Heart right ventricle (tissue), 16 donors: ENCODE measurements around the gene HKDC1. TPM values are rescaled to one million over a fixed set of nuclear protein-coding genes. Genes with fewer than 3 reads are reported as not detected.

Experiments
- ATAC-seq, 8 donors: fragments of 200-7000 bp; cut with Tn5 transposase; one replicate each; pipeline ENCODE4 v1.9.1; 2020; ENCODE audit warnings: mild to moderate bottlenecking in 8 of 8, moderate library complexity in 8 of 8, moderate number of reproducible peaks in 1 of 8
- DNase-seq, 2 donors: peaks; one replicate each; pipeline ENCODE4 v3.0.0-alpha.2; 2020
- H3K27ac ChIP-seq, 10 donors: fragments of 200-600 bp; sonication (generic) in 2 of 10; one replicate each; pipeline versions ENCODE4 v1.5.0 to v1.8.0; 2020 to 2022; ENCODE audit warnings: mild to moderate bottlenecking in 3 of 10
- H3K27me3 ChIP-seq, 7 donors: fragments of 200-600 bp; one replicate each; pipeline ENCODE4 v1.8.0; 2021 to 2022; ENCODE audit warnings: mild to moderate bottlenecking in 2 of 7
- H3K36me3 ChIP-seq, 9 donors: fragments of 200-600 bp; sonication (generic) in 1 of 9; one replicate each; pipeline versions ENCODE4 v1.5.0 to v1.8.0; 2020 to 2022; ENCODE audit warnings: mild to moderate bottlenecking in 2 of 9
- H3K4me1 ChIP-seq, 9 donors: fragments of 200-600 bp; sonication (generic) in 1 of 9; one replicate each; pipeline versions ENCODE4 v1.5.0 to v1.8.0; 2020 to 2022; ENCODE audit warnings: mild to moderate bottlenecking in 4 of 9
- H3K4me3 ChIP-seq, 10 donors: fragments of 200-600 bp; sonication (generic) in 2 of 10; one replicate each; pipeline versions ENCODE4 v1.5.0 to v1.8.0; 2020 to 2022; ENCODE audit warnings: mild to moderate bottlenecking in 7 of 10, moderate library complexity in 2 of 10
- H3K9me3 ChIP-seq, 11 donors: fragments of 200-600 bp in 10 of 11; sonication (generic) in 2 of 11; one replicate each; pipeline versions ENCODE4 v1.5.0 to v1.8.0; 2013 to 2022; ENCODE audit warnings: mild to moderate bottlenecking in 2 of 11, control low read depth in 1 of 11, moderate library complexity in 1 of 11
- CTCF ChIP-seq, 9 donors: fragments of 200-600 bp; sonication (generic) in 2 of 9; IDR thresholded peaks; one replicate each; pipeline versions ENCODE4 v1.5.0 to v1.8.0; 2021 to 2022; ENCODE audit warnings: antibody characterized with exemption in 9 of 9, mild to moderate bottlenecking in 5 of 9, moderate library complexity in 1 of 9
- WGBS, 2 donors: extraction: QIAGEN DNeasy Blood & Tissue Kit; methylation state at CpG; one replicate each; pipeline ENCODE4 v1.1.7; 2013; ENCODE audit warnings: inconsistent platforms in 1 of 2; 5-methylcytosine and 5-hydroxymethylcytosine counted together
- intact Hi-C, 10 donors: fragments of 100-400 bp; cut with DNase I; formaldehyde crosslinking; loops; one replicate each; pipeline versions ENCODE4 v1.11.1 to v1.14.2; 2022
- polyA plus RNA-seq, 2 donors: library from polyadenylated mRNA; stranded (reverse); fragments of 200-250 nt; gene quantifications; one replicate each; pipeline ENCODE4 v1.2.3, GENCODE V29; 2013
- total RNA-seq, 10 donors: library from RNA; stranded (reverse); fragmentation: NEBNext Ultra II Directional in 3 of 10; extraction: Animal tissue kit (Norgen Biotek cat#: 25700) in 3 of 10; gene quantifications; one replicate each; pipeline versions ENCODE4 v1.2.1 to v1.2.4, GENCODE V29; 2021 to 2023
- donor health status: Arrhythmogenic right ventricular cardiomyopathy.
- donor health status: ischemic (EF 13 %, LVEDD 7.1; RV severe dilation, severe dysfunction).
- donor health status: healthy with polysubstance abuse.
- donor health status: DM: no; HTN: yes; CAD: no.
- donor health status: DM: no; HTN: no; CAD: no.
- donor health status: ischemic (EF 25% LVEDD 6.9; RV normal size, moderate dysfunction).
- donor health status: ischemic (EF 25% LVEDD 5.7; RV mildly dilated, moderate dysfunction).
- donor health status: healthy.
- donor health status: DM: yes; HTN: yes; CAD: no.
- donor health status: Ischemic cardiomyopathy.
- donor health status: ischemic (EF 35%, LVEDD 5.7; RV mildly dilated, moderate dysfunction).
- donor health status: nonischemic (EF 11% LVEDD 7.7; RV severe dilation, severe dysfunction).
- donor health status: DM: yes; HTN: yes; CAD: no.
- donor health status: PGD.
- donor health status: ischemic (EF 29% LVEDD 5.4; RV normal size, mild dysfunction).
- donor health status: nonischemic (EF 23%, LVEDD 6.1; RV moderate dilation, normal function).

HKDC1 gene
- total and polyA plus RNA-seq, 12 donors, result 0.03 to 0.07 TPM; not detected in 10

- Histone ChIP-seq H3K36me3 (no peaks in the 10 kb centered on the region), H3K9me3 (no peaks in the 10 kb centered on the region), H3K27ac (no peak overlapping the region), H3K27me3 (no peaks in the 10 kb centered on the region), H3K4me3 (no peak overlapping the region), H3K4me1 (peaks cover 0 to 19% (median 4%) of the 10 kb centered on the region in 9 donors)
- 84 to 87% methylated on average over 7 of the region's 7 CpGs for WGBS, 2 donors
- no peak for ATAC-seq
- intact Hi-C loops, result loop anchor here in 1 of 10 donors (10.0 kb wide), 1 partner anchor 393 kb away; the partner anchor contains the start of gene FAM241B
- no peak for DNase-seq
- TF ChIP-seq CTCF (IDR thresholded peaks at IDR 0.05), result no peak
Observed at GRCh38 chr10:69241575-69241974, 21.4 kb downstream of the HKDC1 start.

- H3K9me3 ChIP-seq, result no peaks in the 10 kb centered on the region
- no peak overlapping the region for H3K27ac ChIP-seq
- ATAC-seq, result no peak
- no peaks in the 10 kb centered on the region for H3K36me3 ChIP-seq
- H3K4me3 ChIP-seq, result no peak overlapping the region
- intact Hi-C loops, result loop anchor here in 2 of 10 donors (1.0 to 10.0 kb wide), 3 partner anchors 16 to 393 kb away; partner anchors contain the start of gene FAM241B (in 1 of the 2)
- no peak for TF ChIP-seq CTCF (IDR thresholded peaks at IDR 0.05)
- H3K4me1 ChIP-seq, result peaks cover 0 to 19% (median 4%) of the 10 kb centered on the region in 9 donors
- DNase-seq, result no peak
- H3K27me3 ChIP-seq, result no peaks in the 10 kb centered on the region
- 86 to 88% methylated on average over 11 of the region's 11 CpGs for WGBS, 2 donors
Observed at GRCh38 chr10:69242040-69242851, 22.1 kb downstream of the HKDC1 start.

- H3K4me1 ChIP-seq, result peaks cover 0 to 14% (median 2%) of the 10 kb centered on the region in 9 donors
- H3K9me3 ChIP-seq, result no peaks in the 10 kb centered on the region
- DNase-seq, result no peak
- no peaks in the 10 kb centered on the region for H3K36me3 ChIP-seq
- no peak overlapping the region for H3K4me3 ChIP-seq
- no peak for ATAC-seq
- WGBS, 2 donors, result 74 to 78% methylated on average over 5 of the region's 5 CpGs
- no peak overlapping the region for H3K27ac ChIP-seq
- H3K27me3 ChIP-seq, result no peaks in the 10 kb centered on the region
- TF ChIP-seq CTCF (IDR thresholded peaks at IDR 0.05), result no peak
- intact Hi-C loops, result loop anchor here in 2 of 10 donors (1.0 to 10.0 kb wide), 3 partner anchors 15 to 392 kb away; partner anchors contain the start of gene FAM241B (in 1 of the 2)
Observed at GRCh38 chr10:69242852-69243212, 22.7 kb downstream of the HKDC1 start.

GRCh38 chr10:69243817-69244216 lies 23.7 kb downstream of the HKDC1 start:
- ATAC-seq, result no peak
- 95 to 97% methylated on average over 10 of the region's 10 CpGs for WGBS, 2 donors

More at GRCh38 chr10:69243817-69244216, 23.7 kb downstream of the HKDC1 start:
- Histone ChIP-seq H3K27me3 (no peaks in the 10 kb centered on the region), H3K27ac (no peak overlapping the region), H3K4me3 (no peak overlapping the region), H3K9me3 (no peaks in the 10 kb centered on the region), H3K4me1 (peaks cover 0 to 12% (median 0%) of the 10 kb centered on the region in 9 donors), H3K36me3 (no peaks in the 10 kb centered on the region)
- no peak for TF ChIP-seq CTCF (IDR thresholded peaks at IDR 0.05)
- intact Hi-C loops, result loop anchor here in 1 of 10 donors (2.0 to 10.0 kb wide), 2 partner anchors 71 to 391 kb away; partner anchors contain the start of gene FAM241B
- DNase-seq, result no peak
